Measurements from ENCODE around the gene SETDB1.

- TF ChIP-seq CTCF (IDR thresholded peaks at IDR 0.05; ENCODE audit: insufficient read depth, low read depth, low read length) = no peak
- no peak for TF ChIP-seq EZH2 (IDR thresholded peaks at IDR 0.05; ENCODE audit: insufficient read depth, low read length)
Measured at GRCh38 chr1:150981177-150981804, 55.1 kb downstream of the SETDB1 start.

All from astrocyte (in vitro differentiated cells and primary cell).